Tibial artery (tissue), 4 donors: ENCODE data around the gene DLEC1.
"Not testable (repeated sequence)": the region's sequence is repeated elsewhere in the genome, so short reads cannot be mapped to it uniquely, and the experiment has no call there.

ENCODE experiments used
- DNase-seq, 2 donors: peaks; one replicate each; pipeline ENCODE4 v3.0.0-alpha.2; 2019
- H3K27ac ChIP-seq, 2 donors: fragments of 200-600 bp; sonication (generic) in 1 of 2; 1 replicate in 1 of 2; 2 replicates in 1 of 2; pipeline ENCODE4 v1.5.1; 2018 to 2019; ENCODE audit warnings: mild to moderate bottlenecking in 1 of 2
- H3K27me3 ChIP-seq, 2 donors: fragments of 200-600 bp; sonication (generic) in 1 of 2; one replicate each; pipeline versions ENCODE4 v1.5.1 to v1.6.0; 2016 to 2019
- H3K36me3 ChIP-seq, 3 donors: fragments of 200-600 bp; sonication (generic) in 2 of 3; one replicate each; pipeline ENCODE4 v1.5.1; 2016 to 2019; ENCODE audit warnings: mild to moderate bottlenecking in 2 of 3
- H3K4me1 ChIP-seq, 4 donors: fragments of 200-600 bp; sonication (generic) in 2 of 4; 1 replicate in 3 of 4; 2 replicates in 1 of 4; pipeline ENCODE4 v1.5.1; 2016 to 2019
- H3K4me3 ChIP-seq, 2 donors: fragments of 200-600 bp; sonication (generic) in 1 of 2; 1 replicate in 1 of 2; 2 replicates in 1 of 2; pipeline ENCODE4 v1.5.1; 2018 to 2019; ENCODE audit warnings: mild to moderate bottlenecking in 2 of 2
- H3K9me3 ChIP-seq, 3 donors: fragments of 200-600 bp; sonication (generic) in 1 of 3; one replicate each; pipeline ENCODE4 v1.5.1; 2016 to 2019
- intact Hi-C: fragments of 100-400 bp; cut with DNase I; formaldehyde crosslinking; loops from one replicate; pipeline ENCODE4 v1.15.0; 2023; ENCODE audit warnings: low total_unique reads
- TF ChIP-seq, protein P1 (sequence below), 2 experiments: fragments of 200-600 bp in 1 of 2; fragments of 450-650 bp in 1 of 2; IDR thresholded peaks; one replicate each; pipeline ENCODE4 v1.5.1; 2017 to 2019; ENCODE audit warnings: antibody characterized with exemption in 2 of 2, mild to moderate bottlenecking in 1 of 2, moderate library complexity in 1 of 2

The DLEC1 gene

DNA sequence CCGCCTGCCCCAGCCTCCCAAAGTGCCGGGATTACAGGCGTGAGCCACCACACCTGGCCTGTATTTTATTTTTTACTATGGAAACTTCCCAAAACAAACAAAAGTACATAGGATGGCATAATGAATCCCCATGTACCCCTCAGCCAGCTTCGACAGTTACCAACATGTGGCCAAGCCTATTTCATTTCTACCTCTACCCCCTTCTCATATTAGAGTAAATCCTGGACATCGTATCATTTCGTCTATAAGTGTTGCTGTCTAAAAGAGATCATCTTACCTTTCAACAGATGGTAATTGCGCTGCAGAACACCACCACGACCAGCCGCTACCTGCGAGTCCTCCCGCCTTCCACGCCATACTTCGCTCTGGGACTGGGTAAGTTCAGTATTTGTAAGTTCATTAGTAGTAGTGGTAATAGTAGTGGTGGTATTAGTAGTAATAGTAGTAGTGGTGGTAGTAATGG lies 44.9 kb downstream of the DLEC1 start:
- H3K36me3 ChIP-seq, result no peaks in the 10 kb centered on the region
- H3K4me1 ChIP-seq, result no peaks in the 10 kb centered on the region
- H3K9me3 ChIP-seq, result peaks cover 0 to 3% (median 0%) of the 10 kb centered on the region in 3 donors
- intact Hi-C loops, result no loop called here
- DNase-seq, result no peak
- no peaks in the 10 kb centered on the region for H3K27me3 ChIP-seq
- TF ChIP-seq, protein P1, sequence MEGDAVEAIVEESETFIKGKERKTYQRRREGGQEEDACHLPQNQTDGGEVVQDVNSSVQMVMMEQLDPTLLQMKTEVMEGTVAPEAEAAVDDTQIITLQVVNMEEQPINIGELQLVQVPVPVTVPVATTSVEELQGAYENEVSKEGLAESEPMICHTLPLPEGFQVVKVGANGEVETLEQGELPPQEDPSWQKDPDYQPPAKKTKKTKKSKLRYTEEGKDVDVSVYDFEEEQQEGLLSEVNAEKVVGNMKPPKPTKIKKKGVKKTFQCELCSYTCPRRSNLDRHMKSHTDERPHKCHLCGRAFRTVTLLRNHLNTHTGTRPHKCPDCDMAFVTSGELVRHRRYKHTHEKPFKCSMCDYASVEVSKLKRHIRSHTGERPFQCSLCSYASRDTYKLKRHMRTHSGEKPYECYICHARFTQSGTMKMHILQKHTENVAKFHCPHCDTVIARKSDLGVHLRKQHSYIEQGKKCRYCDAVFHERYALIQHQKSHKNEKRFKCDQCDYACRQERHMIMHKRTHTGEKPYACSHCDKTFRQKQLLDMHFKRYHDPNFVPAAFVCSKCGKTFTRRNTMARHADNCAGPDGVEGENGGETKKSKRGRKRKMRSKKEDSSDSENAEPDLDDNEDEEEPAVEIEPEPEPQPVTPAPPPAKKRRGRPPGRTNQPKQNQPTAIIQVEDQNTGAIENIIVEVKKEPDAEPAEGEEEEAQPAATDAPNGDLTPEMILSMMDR (IDR thresholded peaks at IDR 0.05), result no peak
- H3K4me3 ChIP-seq, result no peak overlapping the region
- H3K27ac ChIP-seq, result no peak overlapping the region

DNA sequence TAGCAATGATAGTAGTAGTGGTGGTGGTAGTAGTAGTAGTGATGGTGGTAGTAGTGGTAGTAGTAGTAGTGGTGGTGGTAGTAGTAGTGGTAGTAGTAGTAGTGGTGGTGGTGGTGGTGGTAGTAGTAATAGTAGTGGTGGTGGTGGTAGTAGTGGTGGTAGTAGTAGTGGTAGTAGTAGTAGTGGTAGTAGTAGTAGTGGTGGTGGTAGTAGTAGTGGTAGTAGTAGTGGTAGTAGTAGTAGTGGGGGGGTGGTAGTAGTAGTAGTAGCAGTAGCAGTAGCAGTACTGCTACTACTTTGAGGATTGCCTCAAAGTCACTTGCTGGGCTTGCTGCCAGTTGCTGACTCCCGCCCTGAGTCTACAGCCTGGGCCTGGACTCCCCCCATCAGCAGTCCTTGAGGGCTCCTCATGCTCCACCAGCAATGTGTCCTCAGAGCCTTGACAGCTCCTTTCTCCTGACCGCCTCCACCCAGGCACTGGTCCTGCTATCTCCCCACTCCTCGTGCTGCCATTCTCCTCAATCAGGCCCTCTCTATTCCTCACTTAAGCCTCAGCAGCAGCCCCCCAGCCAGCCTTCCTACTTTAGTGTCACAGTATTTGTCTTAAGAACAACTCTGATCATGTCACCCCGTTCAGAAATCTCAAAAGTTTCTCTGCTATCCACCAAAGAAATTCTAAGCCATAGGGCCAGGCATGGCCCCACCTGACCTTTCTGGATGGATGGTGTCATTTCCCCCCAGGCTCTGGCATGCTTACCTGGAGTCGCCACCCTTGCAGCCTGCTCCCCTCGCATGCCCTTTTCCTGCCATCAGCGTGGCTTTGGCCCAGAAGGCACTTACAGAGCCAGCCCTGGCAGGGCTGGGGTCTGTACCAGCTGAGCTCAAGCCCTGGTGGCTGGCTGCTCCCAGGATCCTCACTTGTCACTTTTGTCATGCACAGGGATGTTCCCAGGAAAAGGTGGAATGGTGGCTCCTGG lies 45.6 kb downstream of the DLEC1 start:
- H3K4me3 ChIP-seq, result no peak overlapping the region
- intact Hi-C loops, result no loop called here
- TF ChIP-seq, protein P1 (IDR thresholded peaks at IDR 0.05), result no peak

DNA sequence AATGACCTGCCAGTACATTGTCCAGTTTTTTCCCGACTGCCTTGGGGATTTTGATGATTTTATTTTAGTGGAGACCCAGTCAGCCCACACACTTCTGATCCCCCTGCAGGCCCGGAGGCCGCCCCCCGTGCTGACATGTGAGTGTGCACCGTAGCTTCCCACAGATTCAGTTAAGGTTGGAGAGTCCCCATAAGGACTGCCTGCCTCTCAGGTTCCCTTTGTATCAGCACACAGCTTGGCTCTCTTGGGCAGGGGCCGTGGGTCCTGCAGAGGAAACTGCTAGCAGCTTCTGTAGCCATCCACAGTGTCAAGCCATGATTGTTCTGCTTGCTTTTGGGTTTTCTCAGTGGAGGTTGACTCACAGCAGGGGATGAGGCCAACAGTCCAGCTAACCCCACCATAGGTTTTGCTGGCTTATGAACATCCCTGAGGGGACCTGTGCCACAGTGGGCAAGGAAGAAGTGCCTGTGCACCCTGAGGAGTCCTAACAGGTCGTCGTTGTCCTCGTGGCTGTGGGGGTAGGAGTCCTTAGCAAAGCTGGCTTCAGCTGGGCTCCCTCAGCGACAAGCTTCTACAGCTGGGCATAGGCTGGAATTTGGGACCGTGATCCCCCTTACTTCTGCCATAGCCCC lies 46.4 kb downstream of the DLEC1 start:
- TF ChIP-seq, protein P1 (IDR thresholded peaks at IDR 0.05), result no peak
- H3K27ac ChIP-seq, result no peak overlapping the region
- H3K9me3 ChIP-seq, result peaks cover 0 to 3% (median 0%) of the 10 kb centered on the region in 3 donors
- no peaks in the 10 kb centered on the region for H3K4me1 ChIP-seq
- intact Hi-C loops, result no loop called here
- no peak overlapping the region for H3K4me3 ChIP-seq
- H3K27me3 ChIP-seq, result no peaks in the 10 kb centered on the region
- H3K36me3 ChIP-seq, result no peaks in the 10 kb centered on the region
- no peak for DNase-seq

More for the DNA sequence above, 45.6 kb downstream of the DLEC1 start:
- H3K36me3 ChIP-seq, result no peaks in the 10 kb centered on the region
- DNase-seq, result no peak
- no peak overlapping the region for H3K27ac ChIP-seq
- H3K9me3 ChIP-seq, result peaks cover 0 to 3% (median 0%) of the 10 kb centered on the region in 3 donors
- H3K27me3 ChIP-seq, result no peaks in the 10 kb centered on the region
- no peaks in the 10 kb centered on the region for H3K4me1 ChIP-seq

DNA sequence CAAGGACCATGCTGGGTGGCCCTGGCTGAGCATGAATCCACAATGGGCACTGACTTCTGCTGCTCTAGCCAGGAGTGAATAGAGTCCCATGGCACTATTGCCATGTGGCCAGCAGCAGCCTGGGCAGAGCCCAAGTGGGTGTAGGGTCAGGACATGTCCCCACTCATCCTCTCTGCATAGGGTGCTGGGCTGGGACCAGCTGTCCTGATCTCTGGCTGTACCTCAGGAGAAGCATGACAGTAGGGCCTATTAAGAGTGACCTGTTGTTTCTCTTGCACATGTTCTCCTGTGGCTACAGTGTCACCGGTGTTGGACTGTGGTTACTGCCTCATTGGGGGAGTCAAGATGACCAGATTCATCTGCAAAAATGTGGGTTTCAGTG lies 46.9 kb downstream of the DLEC1 start:
- H3K27me3 ChIP-seq, result no peaks in the 10 kb centered on the region
- H3K36me3 ChIP-seq, result no peaks in the 10 kb centered on the region
- H3K9me3 ChIP-seq, result peaks cover 0 to 3% (median 0%) of the 10 kb centered on the region in 3 donors
- TF ChIP-seq, protein P1 (IDR thresholded peaks at IDR 0.05), result no peak
- DNase-seq, result no peak
- H3K4me1 ChIP-seq, result no peaks in the 10 kb centered on the region
- H3K4me3 ChIP-seq, result no peak overlapping the region
- intact Hi-C loops, result no loop called here
- H3K27ac ChIP-seq, result no peak overlapping the region

DNA sequence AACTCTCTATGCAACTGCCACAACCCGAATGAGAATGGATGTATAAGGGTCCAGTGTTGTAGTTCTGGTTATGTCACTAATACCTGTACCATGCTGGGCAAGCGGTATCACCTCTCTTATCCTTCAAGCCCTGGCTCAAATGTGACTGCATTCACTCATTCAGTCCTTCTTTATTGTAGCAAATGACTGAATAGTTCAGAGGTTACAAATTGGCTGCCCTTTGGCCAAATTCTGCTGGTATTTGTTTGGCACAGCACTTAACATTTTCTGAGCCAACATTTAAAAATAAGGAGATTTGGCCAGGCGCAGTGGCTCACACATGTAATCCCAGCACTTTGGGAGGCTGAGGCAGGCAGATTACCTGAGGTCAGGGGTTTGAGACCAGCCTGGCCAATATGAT lies 47.5 kb downstream of the DLEC1 start:
- H3K9me3 ChIP-seq, result peaks cover 0 to 3% (median 0%) of the 10 kb centered on the region in 3 donors
- no peaks in the 10 kb centered on the region for H3K27me3 ChIP-seq
- no peaks in the 10 kb centered on the region for H3K4me1 ChIP-seq
- no peak overlapping the region for H3K27ac ChIP-seq
- TF ChIP-seq, protein P1 (IDR thresholded peaks at IDR 0.05), result no peak
- H3K36me3 ChIP-seq, result no peaks in the 10 kb centered on the region
- no peak overlapping the region for H3K4me3 ChIP-seq
- intact Hi-C loops, result no loop called here
- DNase-seq, result no peak

DNA sequence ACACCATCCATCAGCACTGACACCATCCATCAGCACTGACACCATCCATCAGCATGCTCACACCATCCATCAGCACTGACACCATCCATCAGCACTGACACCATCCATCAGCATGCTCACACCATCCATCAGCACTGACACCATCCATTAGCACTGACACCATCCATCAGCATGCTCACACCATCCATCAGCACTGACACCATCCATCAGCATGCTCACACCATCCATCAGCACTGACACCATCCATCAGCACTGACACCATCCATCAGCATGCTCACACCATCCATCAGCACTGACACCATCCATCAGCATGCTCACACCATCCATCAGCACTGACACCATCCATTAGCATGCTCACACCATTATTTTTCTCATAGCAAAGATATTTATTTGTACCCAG lies 48.3 kb downstream of the DLEC1 start:
- DNase-seq, H3K27ac ChIP-seq, H3K9me3 ChIP-seq, H3K4me3 ChIP-seq, H3K36me3 ChIP-seq, H3K4me1 ChIP-seq, intact Hi-C loops, H3K27me3 ChIP-seq: not testable (repeated sequence)
